ENCODE measurements around the gene KCNH2. TPM values are rescaled to one million over a fixed set of nuclear protein-coding genes. Genes with fewer than 3 reads are reported as not detected.

KCNH2 gene
- total RNA-seq, 1 donor from 2014 or later = 7.3 TPM

GRCh38 chr7:150969475-150969874, 8.6 kb downstream of the KCNH2 start:
- Histone ChIP-seq H3K27ac (ENCODE audit: low read depth, low read length) (no peak overlapping the region), H3K27me3 (ENCODE audit: control insufficient read depth in 3 of 3, insufficient read depth in 3 of 3, low read length in 3 of 3) (peaks cover 42 to 67% (median 66%) of the 10 kb centered on the region in 3 donors), H3K9ac (ENCODE audit: low read depth in 1 of 3, low read length in 3 of 3) (no peak overlapping the region), H3K4me3 (ENCODE audit: low read length in 3 of 3) (no peak overlapping the region), H3K4me1 (ENCODE audit: control insufficient read depth in 3 of 3, insufficient read depth in 3 of 3, low read length in 3 of 3) (peaks cover 25 to 56% (median 48%) of the 10 kb centered on the region in 3 donors), H3K36me3 (ENCODE audit: control insufficient read depth in 3 of 3, insufficient read depth in 3 of 3, low read length in 3 of 3) (no peaks in the 10 kb centered on the region), H3K9me3 (ENCODE audit: control insufficient read depth in 3 of 3, low read length in 3 of 3) (no peaks in the 10 kb centered on the region)

- H3K9me3 ChIP-seq (ENCODE audit: control insufficient read depth in 3 of 3, low read length in 3 of 3) = no peaks in the 10 kb centered on the region
- peaks cover 25 to 59% (median 46%) of the 10 kb centered on the region in 3 donors for H3K4me1 ChIP-seq (ENCODE audit: control insufficient read depth in 3 of 3, insufficient read depth in 3 of 3, low read length in 3 of 3)
- H3K27ac ChIP-seq (ENCODE audit: low read depth, low read length) = no peak overlapping the region
- H3K36me3 ChIP-seq (ENCODE audit: control insufficient read depth in 3 of 3, insufficient read depth in 3 of 3, low read length in 3 of 3) = no peaks in the 10 kb centered on the region
- no peak overlapping the region for H3K9ac ChIP-seq (ENCODE audit: low read depth in 1 of 3, low read length in 3 of 3)
- peak overlapping the region; percentile 30 to 43 (median 35) for H3K4me3 ChIP-seq (ENCODE audit: low read length in 3 of 3)
- peaks cover 38 to 69% (median 67%) of the 10 kb centered on the region in 3 donors for H3K27me3 ChIP-seq (ENCODE audit: control insufficient read depth in 3 of 3, insufficient read depth in 3 of 3, low read length in 3 of 3)
Observed at GRCh38 chr7:150968734-150969372, 9.3 kb downstream of the KCNH2 start.

- peaks cover 31 to 63% (median 63%) of the 10 kb centered on the region in 3 donors for H3K27me3 ChIP-seq (ENCODE audit: control insufficient read depth in 3 of 3, insufficient read depth in 3 of 3, low read length in 3 of 3)
Observed at GRCh38 chr7:150968056-150968733, 9.9 kb downstream of the KCNH2 start.

GRCh38 chr7:150967349-150967748, 10.8 kb downstream of the KCNH2 start:
- no peaks in the 10 kb centered on the region for H3K36me3 ChIP-seq (ENCODE audit: control insufficient read depth in 3 of 3, insufficient read depth in 3 of 3, low read length in 3 of 3)
- peaks cover 25 to 56% (median 45%) of the 10 kb centered on the region in 3 donors for H3K4me1 ChIP-seq (ENCODE audit: control insufficient read depth in 3 of 3, insufficient read depth in 3 of 3, low read length in 3 of 3)
- H3K9ac ChIP-seq (ENCODE audit: low read depth in 1 of 3, low read length in 3 of 3) = no peak overlapping the region
- H3K27me3 ChIP-seq (ENCODE audit: control insufficient read depth in 3 of 3, insufficient read depth in 3 of 3, low read length in 3 of 3) = peaks cover 31 to 67% (median 60%) of the 10 kb centered on the region in 3 donors
- H3K4me3 ChIP-seq (ENCODE audit: low read length in 3 of 3) = no peak overlapping the region
- H3K9me3 ChIP-seq (ENCODE audit: control insufficient read depth in 3 of 3, low read length in 3 of 3) = no peaks in the 10 kb centered on the region
- H3K27ac ChIP-seq (ENCODE audit: low read depth, low read length) = no peak overlapping the region

More at GRCh38 chr7:150968056-150968733, 9.9 kb downstream of the KCNH2 start:
- Histone ChIP-seq H3K27ac (ENCODE audit: low read depth, low read length) (no peak overlapping the region), H3K36me3 (ENCODE audit: control insufficient read depth in 3 of 3, insufficient read depth in 3 of 3, low read length in 3 of 3) (no peaks in the 10 kb centered on the region), H3K4me1 (ENCODE audit: control insufficient read depth in 3 of 3, insufficient read depth in 3 of 3, low read length in 3 of 3) (peaks cover 25 to 59% (median 46%) of the 10 kb centered on the region in 3 donors), H3K4me3 (ENCODE audit: low read length in 3 of 3) (no peak overlapping the region), H3K9ac (ENCODE audit: low read depth in 1 of 3, low read length in 3 of 3) (no peak overlapping the region), H3K9me3 (ENCODE audit: control insufficient read depth in 3 of 3, low read length in 3 of 3) (no peaks in the 10 kb centered on the region)

- H3K4me1 ChIP-seq (ENCODE audit: control insufficient read depth in 3 of 3, insufficient read depth in 3 of 3, low read length in 3 of 3) = peaks cover 19 to 43% (median 35%) of the 10 kb centered on the region in 3 donors
- H3K9ac ChIP-seq (ENCODE audit: low read depth in 1 of 3, low read length in 3 of 3) = no peak overlapping the region
- peaks cover 24 to 56% (median 55%) of the 10 kb centered on the region in 3 donors for H3K27me3 ChIP-seq (ENCODE audit: control insufficient read depth in 3 of 3, insufficient read depth in 3 of 3, low read length in 3 of 3)
- H3K36me3 ChIP-seq (ENCODE audit: control insufficient read depth in 3 of 3, insufficient read depth in 3 of 3, low read length in 3 of 3) = no peaks in the 10 kb centered on the region
- no peak overlapping the region for H3K27ac ChIP-seq (ENCODE audit: low read depth, low read length)
- H3K9me3 ChIP-seq (ENCODE audit: control insufficient read depth in 3 of 3, low read length in 3 of 3) = no peaks in the 10 kb centered on the region
- H3K4me3 ChIP-seq (ENCODE audit: low read length in 3 of 3) = no peak overlapping the region
Observed at GRCh38 chr7:150966002-150966401, 12.1 kb downstream of the KCNH2 start.

- Histone ChIP-seq H3K27me3 (ENCODE audit: control insufficient read depth in 3 of 3, insufficient read depth in 3 of 3, low read length in 3 of 3) (peaks cover 22 to 51% (median 50%) of the 10 kb centered on the region in 3 donors), H3K27ac (ENCODE audit: low read depth, low read length) (no peak overlapping the region), H3K9me3 (ENCODE audit: control insufficient read depth in 3 of 3, low read length in 3 of 3) (no peaks in the 10 kb centered on the region), H3K4me1 (ENCODE audit: control insufficient read depth in 3 of 3, insufficient read depth in 3 of 3, low read length in 3 of 3) (peaks cover 19 to 40% (median 33%) of the 10 kb centered on the region in 3 donors), H3K4me3 (ENCODE audit: low read length in 3 of 3) (no peak overlapping the region), H3K9ac (ENCODE audit: low read depth in 1 of 3, low read length in 3 of 3) (no peak overlapping the region), H3K36me3 (ENCODE audit: control insufficient read depth in 3 of 3, insufficient read depth in 3 of 3, low read length in 3 of 3) (no peaks in the 10 kb centered on the region)
Observed at GRCh38 chr7:150965273-150965830, 12.8 kb downstream of the KCNH2 start.

GRCh38 chr7:150964593-150965111, 13.5 kb downstream of the KCNH2 start:
- H3K27ac ChIP-seq (ENCODE audit: low read depth, low read length) = no peak overlapping the region
- peaks cover 19 to 38% (median 31%) of the 10 kb centered on the region in 3 donors for H3K4me1 ChIP-seq (ENCODE audit: control insufficient read depth in 3 of 3, insufficient read depth in 3 of 3, low read length in 3 of 3)
- no peaks in the 10 kb centered on the region for H3K9me3 ChIP-seq (ENCODE audit: control insufficient read depth in 3 of 3, low read length in 3 of 3)
- peaks cover 22 to 45% (median 45%) of the 10 kb centered on the region in 3 donors for H3K27me3 ChIP-seq (ENCODE audit: control insufficient read depth in 3 of 3, insufficient read depth in 3 of 3, low read length in 3 of 3)
- no peaks in the 10 kb centered on the region for H3K36me3 ChIP-seq (ENCODE audit: control insufficient read depth in 3 of 3, insufficient read depth in 3 of 3, low read length in 3 of 3)
- H3K4me3 ChIP-seq (ENCODE audit: low read length in 3 of 3) = no peak overlapping the region
- H3K9ac ChIP-seq (ENCODE audit: low read depth in 1 of 3, low read length in 3 of 3) = no peak overlapping the region

GRCh38 chr7:150963707-150964559, 14.2 kb downstream of the KCNH2 start:
- H3K4me3 ChIP-seq (ENCODE audit: low read length in 3 of 3) = no peak overlapping the region
- no peaks in the 10 kb centered on the region for H3K36me3 ChIP-seq (ENCODE audit: control insufficient read depth in 3 of 3, insufficient read depth in 3 of 3, low read length in 3 of 3)
- peaks cover 13 to 31% (median 24%) of the 10 kb centered on the region in 3 donors for H3K4me1 ChIP-seq (ENCODE audit: control insufficient read depth in 3 of 3, insufficient read depth in 3 of 3, low read length in 3 of 3)
- no peak overlapping the region for H3K27ac ChIP-seq (ENCODE audit: low read depth, low read length)
- peaks cover 14 to 42% (median 40%) of the 10 kb centered on the region in 3 donors for H3K27me3 ChIP-seq (ENCODE audit: control insufficient read depth in 3 of 3, insufficient read depth in 3 of 3, low read length in 3 of 3)
- no peaks in the 10 kb centered on the region for H3K9me3 ChIP-seq (ENCODE audit: control insufficient read depth in 3 of 3, low read length in 3 of 3)
- H3K9ac ChIP-seq (ENCODE audit: low read depth in 1 of 3, low read length in 3 of 3) = no peak overlapping the region

GRCh38 chr7:150962553-150963399, 15.3 kb downstream of the KCNH2 start:
- Histone ChIP-seq H3K27ac (ENCODE audit: low read depth, low read length) (no peak overlapping the region), H3K4me1 (ENCODE audit: control insufficient read depth in 3 of 3, insufficient read depth in 3 of 3, low read length in 3 of 3) (peaks cover 4 to 19% (median 12%) of the 10 kb centered on the region in 3 donors), H3K9ac (ENCODE audit: low read depth in 1 of 3, low read length in 3 of 3) (no peak overlapping the region), H3K36me3 (ENCODE audit: control insufficient read depth in 3 of 3, insufficient read depth in 3 of 3, low read length in 3 of 3) (no peaks in the 10 kb centered on the region), H3K4me3 (ENCODE audit: low read length in 3 of 3) (no peak overlapping the region), H3K9me3 (ENCODE audit: control insufficient read depth in 3 of 3, low read length in 3 of 3) (no peaks in the 10 kb centered on the region), H3K27me3 (ENCODE audit: control insufficient read depth in 3 of 3, insufficient read depth in 3 of 3, low read length in 3 of 3) (peaks cover 10 to 42% (median 34%) of the 10 kb centered on the region in 3 donors)
